Iris pigment epithelial cell (primary cell): Measurements from ENCODE around the gene PIGK.
"Not testable (repeated sequence)": the region's sequence is repeated elsewhere in the genome, so short reads cannot be mapped to it uniquely, and the experiment has no call there.

Source experiments
- DNase-seq: peaks from one replicate; pipeline ENCODE4 v3.0.0-alpha.2; 2011; ENCODE audit warnings: low read depth

Gene PIGK

DNA sequence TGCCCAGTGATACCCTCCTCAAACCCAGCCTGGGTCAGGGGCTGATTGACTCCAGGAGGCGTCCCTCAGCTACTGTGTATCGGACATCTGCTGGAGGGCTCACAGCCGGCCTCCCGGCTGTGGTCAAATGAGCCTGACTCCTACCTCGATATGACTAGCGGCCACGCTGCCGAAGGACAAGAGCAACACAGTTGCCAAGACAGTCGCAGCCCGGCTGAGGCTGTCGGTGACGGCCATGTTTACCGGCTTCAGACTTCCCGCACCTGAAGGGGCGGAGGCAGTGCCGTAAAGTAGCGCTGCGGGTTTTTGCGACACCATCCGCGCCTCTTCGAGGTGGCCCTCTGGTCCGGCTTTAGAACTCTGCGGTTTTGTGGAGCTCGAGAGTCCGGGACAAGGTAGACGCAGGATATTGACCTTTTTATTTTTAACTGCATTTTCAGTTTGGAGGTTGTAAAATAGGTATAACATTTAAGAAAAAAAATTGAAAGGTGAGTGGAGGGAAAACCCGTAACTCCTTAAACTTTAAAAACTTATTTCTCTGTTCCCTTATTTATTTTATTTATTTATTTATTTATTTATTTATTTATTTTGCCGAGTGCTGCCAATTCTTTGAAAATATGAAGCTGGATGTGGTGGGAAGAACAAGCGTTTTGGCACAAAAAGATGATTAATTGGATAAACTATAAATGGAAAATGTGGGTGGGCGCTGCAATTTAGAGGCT lies at the start of gene PIGK:
Gene PIGK, minus strand, starts transcription at position 265 of the 722 bp plus-strand sequence. Its CDS starts 28 bp downstream, at position 237.
- peak; percentile 88 for DNase-seq

DNA sequence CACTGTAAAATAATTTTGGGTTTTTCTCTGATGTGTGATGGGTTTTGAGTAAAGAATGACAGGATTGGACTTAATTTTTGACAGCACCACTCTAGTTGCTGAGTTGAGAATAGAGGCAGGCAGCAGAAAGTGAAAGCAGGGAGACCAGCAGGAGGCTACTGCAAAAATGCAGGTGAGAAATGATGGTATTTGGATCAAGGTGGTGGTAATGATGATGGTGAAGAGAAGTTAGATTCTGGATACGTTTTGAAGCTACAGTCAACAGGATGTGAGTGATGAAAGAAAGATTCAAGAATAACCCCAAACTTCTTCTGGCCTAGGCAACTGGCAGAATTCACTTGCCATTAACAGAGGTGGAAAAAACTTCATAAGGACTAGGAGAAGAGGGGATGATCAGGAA lies 47.8 kb upstream of the PIGK start:
- no peak for DNase-seq

DNA sequence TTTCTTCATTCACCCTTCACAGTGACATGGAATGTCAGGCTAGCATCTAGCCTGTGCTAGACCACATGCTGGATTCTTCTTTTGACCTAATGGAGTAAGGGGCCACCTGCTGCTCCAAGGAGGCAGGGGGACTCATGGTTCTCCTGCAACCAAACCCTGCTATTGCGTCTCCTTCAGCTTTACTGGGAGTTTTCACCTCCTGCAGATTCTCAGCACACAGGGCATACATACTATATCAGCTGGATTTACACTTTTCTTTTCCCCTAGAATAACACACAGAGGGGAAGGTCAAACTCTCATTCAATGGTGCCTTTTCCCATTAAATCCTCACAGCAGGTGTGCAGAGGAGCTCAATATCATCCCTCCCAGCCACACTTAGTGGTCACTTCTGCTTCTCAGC lies 46.0 kb upstream of the PIGK start:
- DNase-seq, result no peak

DNA sequence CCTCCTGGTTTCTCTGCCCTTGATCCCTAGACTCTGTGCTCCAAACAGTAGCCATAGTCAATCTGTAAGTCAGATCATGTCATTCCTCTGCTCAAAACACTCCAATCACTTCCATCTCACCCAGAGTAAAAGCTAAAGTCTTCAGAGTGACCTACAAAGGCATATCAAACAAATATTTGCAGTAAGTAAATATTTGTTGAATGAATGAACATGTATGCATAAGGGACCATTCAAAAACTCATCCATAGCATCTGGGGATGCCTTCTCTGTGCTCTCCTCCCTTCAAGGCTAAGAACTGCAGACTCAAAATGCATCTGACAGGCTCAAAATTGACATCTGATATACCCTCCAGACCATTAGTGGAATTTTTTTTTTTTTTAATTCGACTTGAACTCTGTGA lies 44.5 kb upstream of the PIGK start:
- DNase-seq, result no peak

DNA sequence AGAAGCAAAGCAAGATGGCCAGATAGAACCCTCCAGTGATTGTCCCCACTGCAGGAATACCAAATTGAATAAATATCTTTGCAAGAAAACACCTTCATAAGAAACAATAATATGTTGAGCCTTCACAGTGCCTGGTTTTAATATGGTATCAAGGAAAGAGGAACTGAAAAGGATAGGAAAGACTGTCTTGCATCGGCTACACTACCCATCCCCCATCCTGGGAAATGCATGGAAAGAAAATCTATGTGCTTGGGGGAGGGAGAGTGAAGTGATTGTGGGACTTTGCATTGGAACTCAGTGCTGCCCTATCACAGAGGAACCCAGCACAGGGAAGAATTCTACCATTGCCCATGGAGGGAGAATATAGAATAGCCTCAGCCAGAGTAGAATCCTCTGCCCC lies 34.0 kb upstream of the PIGK start:
- DNase-seq, result no peak

DNA sequence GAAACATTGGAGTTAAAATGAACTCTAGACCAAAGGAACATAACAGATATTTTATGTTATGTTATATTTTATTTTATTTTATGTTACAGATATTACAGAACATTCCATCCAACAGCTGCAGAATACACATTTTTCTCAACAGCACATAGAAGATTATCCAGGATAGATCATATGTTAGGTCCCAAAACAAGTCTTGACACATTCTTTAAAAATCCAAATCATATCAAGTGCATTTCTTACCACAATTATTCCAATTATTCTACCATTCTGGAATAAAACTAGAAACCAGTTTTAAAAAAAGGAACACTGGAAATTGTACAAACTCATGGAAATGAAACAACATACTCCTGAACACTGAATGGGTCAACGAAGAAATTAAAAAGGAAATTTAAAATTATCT lies 30.9 kb upstream of the PIGK start:
- no peak for DNase-seq

DNA sequence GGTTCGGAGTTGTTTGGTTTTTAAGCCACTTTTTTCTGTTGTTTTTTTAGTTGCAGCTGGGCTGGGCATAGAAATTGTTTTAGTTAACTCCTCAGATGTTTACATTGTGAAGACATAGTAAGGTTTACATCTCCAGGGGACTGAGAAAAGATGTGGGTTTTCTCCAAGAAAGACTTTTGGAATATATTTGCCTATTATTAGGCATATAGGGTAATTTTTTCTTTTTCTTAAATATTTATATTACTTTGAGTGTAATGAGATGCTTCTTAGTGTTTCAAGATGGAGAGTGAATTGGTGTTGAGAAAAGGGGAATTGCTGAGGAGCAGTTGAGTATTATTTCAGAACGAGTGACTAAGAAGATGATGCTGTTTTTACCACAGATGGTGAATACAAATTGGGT lies 26.6 kb upstream of the PIGK start:
- DNase-seq, result no peak

DNA sequence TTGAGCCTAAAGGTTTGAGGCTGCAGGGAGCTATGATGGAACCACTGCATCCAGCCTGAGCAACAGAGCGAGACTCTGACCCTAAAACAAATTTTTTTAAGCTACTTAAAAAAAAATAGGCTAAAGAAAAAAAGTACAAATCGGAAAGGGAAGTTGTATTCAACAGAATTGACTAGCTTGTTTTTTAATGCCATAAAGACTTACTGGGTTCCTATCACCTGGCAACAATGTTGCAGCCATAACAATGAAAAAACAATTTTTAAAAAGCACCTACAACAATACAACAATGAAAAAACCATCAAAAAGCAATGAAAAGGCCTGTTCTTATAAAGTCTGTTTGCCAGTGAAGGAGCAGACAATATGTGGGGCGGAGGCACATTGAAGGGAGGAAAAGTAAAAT lies 20.1 kb upstream of the PIGK start:
- DNase-seq, result no peak

DNA sequence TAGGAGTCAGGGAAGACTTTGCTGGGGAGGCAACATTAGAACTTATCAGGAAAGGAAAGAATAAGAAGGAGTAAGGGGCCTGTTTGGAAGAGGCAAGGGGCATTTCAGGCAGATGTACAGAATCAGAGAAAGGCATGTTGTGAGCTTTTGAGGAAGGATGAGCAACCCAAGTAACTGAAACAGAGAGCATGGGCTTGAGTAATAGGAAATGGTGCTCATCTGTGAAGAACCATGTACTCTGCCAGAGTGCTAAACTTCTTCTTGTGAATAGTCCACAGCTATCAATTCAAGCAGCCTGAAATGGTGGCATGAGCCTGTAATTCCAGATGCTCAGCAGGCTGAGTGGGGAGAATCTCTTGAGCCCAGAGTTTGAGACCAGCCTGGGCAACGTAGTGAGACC lies 19.2 kb upstream of the PIGK start:
- DNase-seq, result peak; percentile 4

DNA sequence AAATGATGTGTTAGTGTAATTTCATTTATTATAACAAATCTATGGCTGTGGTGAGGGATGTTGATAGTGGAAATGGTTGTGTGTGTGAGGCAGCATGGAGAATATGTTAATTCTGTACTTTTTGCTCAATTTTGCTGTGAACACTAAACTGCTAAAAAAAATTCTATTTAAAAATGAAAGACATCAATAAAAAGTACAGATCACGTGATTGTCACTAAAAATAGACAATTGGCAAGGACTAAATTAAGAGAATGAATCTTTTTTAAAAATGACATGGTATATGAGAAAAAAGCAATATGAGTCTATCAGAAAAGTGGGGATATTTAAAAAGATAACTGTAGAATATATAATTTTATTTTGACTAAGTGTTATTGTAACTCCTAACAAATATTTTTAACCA lies 15.7 kb upstream of the PIGK start:
- DNase-seq, result no peak

DNA sequence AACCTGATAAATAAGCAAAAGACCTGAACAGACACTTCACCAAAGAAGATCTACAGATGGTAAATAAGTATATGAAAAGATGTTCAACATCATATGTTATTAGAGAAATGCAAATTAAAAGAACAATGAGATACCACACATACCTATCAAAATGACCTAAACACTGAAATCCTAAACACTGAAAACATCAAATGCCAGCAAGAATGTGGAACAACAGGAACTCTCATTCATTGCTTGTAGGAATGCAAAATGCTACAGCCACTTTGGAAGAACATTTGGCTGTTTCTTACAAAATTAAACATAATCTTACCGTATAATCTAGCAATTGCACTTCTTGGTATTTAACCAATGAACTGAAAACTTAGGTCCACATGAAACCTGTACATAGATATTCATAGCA lies 14.9 kb upstream of the PIGK start:
- no peak for DNase-seq

DNA sequence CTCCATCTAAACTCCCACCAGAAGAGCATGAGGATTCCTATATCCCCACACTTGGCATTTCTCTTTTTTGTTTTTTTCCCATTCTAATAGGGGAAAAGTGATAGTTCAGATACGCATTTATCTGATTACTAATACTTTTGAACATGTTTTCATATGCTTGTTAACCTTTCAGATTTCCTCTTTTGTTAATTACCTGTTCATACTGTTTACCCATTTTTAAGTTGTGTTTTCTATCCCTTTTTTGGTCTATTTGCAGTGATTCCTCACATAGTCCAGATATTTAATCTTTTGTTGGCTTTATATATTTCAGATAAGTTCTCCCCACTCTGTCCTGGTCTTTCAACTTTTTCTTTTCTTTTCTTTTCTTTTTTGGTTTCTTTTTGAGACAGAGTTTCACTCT lies 13.6 kb upstream of the PIGK start:
- DNase-seq, result no peak

DNA sequence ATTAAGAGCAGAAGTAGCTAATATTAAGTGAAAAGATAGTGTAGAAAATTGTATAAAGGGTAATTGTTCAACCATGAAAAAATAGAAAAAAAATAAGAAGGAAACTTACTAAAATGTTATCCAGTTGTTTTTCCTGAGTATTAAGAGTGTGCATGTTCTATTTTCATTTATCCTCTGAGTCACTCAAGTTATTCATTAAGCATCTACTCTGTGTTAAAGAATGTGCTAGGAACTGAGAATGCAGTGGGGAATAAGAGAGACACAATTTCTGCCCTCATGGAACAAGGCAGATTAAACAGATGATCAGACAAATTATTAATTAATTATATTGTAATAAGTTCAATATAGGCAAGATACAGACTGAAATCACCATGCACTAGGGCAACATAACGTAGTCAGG lies 10.8 kb upstream of the PIGK start:
- DNase-seq, result peak; percentile 14

DNA sequence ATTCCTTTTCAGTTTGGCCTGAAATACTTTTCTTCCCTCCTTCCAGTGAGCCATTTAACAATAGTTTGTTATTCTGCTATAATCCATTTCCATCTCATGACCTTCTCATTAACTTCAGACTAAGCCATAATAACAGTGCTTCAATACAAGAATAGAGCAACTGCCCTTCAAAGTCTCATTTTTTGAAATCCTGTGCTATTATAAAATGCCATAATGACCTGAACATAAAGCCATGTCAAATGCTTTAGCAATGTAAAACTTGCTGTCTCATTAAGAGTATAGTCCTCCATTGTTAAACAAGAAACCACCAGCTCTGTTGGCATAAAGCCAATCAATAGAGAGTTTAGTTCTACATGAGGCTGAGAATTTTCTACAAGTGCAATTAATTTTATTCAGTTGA lies 9.6 kb upstream of the PIGK start:
- DNase-seq, result no peak

DNA sequence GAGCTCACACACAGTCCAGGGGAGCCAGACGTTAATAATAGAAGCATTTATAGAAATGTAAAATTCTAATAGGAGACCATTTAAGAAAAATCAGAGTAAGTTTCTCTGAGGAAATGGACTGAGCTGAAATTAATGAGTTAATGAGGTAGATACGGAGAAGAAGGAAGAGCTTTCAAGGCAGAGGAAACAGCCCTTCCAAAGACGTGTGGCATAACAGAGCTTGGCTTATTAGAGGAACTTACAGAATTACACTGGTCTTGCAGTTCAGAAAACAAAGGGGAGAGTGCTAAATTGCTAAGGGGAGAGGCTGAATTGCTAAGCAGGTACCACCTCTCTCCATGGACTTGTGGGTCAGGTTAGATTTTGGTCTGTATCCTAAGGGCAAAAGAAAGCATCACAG lies 8.2 kb upstream of the PIGK start:
- DNase-seq, result no peak

DNA sequence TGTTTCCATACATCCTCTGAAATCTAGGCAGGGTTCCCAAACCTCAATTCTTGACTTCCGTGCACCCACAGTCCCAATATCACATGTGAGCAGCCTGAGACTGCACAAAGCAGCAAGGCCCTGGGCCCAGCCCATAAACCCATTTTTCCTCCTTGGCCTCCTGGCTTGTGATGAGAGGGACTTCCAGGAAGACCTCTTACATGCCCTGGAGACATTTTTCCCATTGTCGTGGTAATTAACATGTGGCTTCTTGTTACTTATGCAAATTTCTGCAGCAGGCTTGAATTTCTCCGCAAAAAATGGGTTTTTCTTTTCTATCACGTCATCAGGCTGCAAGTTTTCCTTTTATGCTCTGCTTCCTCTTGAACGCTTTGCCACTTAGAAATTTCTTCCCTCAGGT lies 3.3 kb upstream of the PIGK start:
- DNase-seq, result no peak

DNA sequence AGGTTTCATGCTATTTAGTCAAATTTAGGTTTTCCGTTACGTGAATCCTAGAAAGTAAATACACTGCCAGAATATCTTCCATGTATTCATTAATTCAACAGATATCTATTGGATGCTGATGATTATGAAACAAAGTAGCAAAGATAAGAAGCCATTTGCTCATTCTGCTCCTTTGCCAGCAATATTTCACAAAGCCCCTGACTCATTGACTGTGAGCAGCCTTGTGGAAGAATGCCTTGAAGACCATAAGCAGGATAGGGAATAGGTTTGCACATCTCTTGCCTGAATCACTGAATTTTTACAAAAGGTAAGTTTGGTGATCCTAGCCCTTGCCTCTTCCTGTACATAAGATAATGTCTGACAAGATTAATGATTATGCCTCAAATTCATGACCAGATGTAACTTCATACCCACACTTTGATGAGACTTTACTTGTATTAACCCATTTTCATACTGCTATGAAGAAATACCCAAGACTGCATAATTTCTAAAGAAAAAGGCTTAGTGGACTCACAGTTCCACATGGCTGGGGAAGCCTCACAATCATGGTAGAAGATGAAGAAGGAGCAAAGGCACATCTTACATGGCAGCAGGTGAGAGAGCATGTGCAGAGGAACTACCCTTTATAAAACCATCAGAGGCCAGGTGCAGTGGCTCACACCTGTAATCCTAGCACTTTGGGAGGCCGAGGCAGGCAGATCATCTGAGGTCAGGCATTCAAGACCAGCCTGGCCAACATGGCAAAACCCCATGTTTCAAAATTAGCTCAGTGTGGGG lies 1.6 kb upstream of the PIGK start:
- peak; percentile 90 for DNase-seq

DNA sequence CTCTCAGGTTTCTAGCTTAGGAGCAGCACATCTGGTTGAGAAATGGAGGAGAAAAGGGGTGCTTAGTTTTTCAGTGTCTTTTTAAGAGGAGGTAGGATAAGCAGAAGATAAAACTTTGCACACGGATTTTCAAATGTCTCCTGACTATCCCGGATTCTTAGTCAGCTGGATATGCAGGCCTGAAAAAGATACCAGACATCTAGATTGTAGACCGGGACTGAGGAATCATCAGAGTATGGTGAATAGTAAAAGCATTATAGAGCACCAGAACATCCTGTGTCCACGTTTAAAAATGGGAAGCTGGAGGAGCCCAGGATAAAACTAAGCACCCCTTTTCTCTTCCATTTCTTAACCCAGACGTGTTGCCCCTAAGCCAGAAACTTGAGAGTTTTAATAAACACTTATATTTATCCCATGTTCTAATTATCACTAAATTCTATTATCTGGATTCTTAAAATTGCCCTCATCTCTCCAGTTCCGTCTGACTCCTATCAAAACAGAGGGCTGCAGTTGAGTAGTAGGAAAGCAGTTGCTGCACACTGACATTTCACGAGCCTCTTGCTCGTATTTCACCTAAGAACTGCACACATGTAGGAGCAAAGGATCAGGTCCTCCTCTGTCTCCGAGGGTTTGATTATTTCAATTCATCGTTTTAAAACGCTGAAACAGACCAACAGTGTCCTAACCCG lies 609 bp downstream of the PIGK start:
- peak; percentile 33 for DNase-seq

DNA sequence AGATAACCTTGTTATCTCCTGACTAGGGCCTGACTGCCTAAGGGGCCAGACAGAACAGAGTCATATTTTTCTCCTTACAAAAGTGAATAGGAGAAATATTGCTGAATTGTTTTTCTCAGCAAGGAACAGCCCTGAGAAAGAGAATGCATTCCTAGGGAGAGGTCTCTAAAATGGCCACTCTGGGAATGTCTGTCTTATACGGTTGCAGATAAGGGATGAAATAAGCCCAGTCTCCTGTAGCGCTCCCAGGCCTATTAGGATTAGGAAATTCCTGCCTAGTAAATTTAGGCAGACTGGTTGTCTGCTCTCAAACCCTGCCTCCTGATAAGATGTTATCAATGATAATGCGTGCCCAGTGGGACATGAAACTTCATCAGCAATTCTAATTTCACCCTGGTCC lies 15.2 kb downstream of the PIGK start:
- DNase-seq, result not testable (repeated sequence)

DNA sequence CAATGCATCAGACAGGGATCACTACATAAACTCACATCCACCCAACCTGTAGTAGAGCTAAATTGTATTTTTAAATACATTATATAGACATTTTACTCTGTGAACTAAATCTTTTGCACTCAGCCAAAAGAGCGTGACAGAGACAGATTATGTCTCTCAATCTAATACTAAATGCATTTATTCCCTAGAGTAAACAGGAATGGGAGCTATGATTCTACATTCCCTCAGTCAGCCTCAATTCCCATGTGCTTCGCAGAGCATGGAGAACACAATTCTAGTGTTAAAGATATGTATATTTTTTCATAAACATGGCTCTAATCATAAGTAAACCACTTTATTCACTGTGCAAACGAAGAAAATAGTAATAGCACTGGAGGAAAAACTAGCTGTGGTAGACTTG lies 16.5 kb downstream of the PIGK start:
- no peak for DNase-seq

DNA sequence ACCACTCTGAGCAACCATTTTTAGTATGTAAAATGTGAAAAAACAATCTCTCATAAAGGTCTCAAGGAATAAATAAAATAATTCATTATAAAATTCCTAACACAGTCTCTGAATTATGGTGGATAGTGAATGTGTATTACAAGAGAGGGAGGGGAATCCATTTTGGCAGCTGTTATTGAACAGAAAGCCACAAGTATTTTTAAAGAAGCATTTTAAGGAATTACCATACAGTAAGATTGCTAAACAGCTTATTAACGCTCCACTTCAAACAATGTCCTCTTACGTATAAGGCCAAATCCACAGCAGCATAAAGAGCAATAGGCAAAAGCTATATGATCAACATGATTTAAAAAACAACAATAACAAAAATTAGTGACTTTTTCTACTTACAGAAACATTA lies 18.4 kb downstream of the PIGK start:
- peak; percentile 3 for DNase-seq

DNA sequence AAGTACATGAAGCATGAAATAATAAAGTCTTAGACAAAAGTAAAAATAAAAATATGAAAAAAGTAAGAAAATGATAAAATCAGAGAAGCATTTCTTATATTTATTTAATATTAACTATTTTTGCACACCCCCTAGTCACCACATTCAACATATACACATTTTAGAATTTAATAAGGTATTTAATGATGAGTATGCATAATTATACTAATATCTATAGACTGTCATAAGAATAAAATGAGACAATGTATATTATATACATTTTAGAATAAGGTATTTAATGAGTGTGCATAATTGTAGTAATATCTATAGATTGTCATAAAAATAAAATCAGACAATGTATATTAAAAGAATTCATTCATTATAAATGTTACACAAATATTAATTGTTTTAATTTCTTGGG lies 18.9 kb downstream of the PIGK start:
- no peak for DNase-seq

DNA sequence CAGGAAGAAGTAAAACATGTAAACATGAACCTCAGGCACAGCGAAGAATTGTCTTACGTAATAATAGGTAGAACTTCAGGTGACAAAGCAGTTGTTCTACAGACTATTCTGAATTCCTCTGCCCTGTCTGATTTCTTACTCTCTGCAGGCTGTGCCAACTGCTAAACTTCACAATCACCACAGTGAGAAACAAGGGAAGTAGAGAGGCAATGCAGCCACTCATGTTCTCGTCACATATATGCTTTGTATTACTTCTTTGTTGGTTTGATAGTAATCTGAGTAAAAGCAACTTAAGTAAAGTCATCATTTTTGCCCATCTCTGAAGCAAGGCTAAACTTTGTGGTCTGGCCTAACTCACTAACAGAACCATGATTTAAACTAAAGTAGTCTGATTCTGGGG lies 21.9 kb downstream of the PIGK start:
- no peak for DNase-seq
